22Rv1 (cell line): ENCODE results near the gene FAM83D.

ENCODE experiments used
- ZFX ChIP-seq: fragments of 450-650 bp; IDR thresholded peaks from 2 replicates; pipeline ENCODE4 v1.6.1; 2017; ENCODE audit warnings: antibody characterized with exemption, borderline replicate concordance
- TF ChIP-seq, protein P1 (sequence below): fragments of 450-650 bp; IDR thresholded peaks from 2 replicates; pipeline ENCODE4 v1.5.1; 2017; ENCODE audit warnings: mild to moderate bottlenecking

DNA sequence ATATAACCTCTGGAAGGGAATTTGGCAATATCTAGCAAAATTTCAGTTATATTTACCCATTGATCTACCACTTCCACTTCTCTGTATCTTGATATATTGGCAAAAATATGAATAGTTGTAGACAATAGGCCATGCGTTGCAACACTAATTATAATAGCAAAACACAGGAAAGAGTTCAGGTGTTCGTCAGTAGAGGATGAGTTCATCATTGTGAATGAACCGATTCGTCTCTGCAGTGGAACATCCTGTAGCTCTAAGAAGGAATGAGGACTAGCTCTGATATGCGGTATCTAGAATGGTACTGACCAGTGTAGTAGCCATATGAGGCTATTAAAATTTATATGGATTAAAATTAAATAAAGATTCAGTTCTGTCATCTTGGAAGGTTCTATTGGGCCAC is 8.3 kb downstream of the FAM83D start:
- TF ChIP-seq, protein P1, sequence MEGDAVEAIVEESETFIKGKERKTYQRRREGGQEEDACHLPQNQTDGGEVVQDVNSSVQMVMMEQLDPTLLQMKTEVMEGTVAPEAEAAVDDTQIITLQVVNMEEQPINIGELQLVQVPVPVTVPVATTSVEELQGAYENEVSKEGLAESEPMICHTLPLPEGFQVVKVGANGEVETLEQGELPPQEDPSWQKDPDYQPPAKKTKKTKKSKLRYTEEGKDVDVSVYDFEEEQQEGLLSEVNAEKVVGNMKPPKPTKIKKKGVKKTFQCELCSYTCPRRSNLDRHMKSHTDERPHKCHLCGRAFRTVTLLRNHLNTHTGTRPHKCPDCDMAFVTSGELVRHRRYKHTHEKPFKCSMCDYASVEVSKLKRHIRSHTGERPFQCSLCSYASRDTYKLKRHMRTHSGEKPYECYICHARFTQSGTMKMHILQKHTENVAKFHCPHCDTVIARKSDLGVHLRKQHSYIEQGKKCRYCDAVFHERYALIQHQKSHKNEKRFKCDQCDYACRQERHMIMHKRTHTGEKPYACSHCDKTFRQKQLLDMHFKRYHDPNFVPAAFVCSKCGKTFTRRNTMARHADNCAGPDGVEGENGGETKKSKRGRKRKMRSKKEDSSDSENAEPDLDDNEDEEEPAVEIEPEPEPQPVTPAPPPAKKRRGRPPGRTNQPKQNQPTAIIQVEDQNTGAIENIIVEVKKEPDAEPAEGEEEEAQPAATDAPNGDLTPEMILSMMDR = no peak
- TF ChIP-seq ZFX = no peak
